DMS114 treated with DMSO at 0.1 percent for 48 hours (cell line): Measurements from ENCODE around the gene FLRT2.

Experiments used
- DNase-seq: peaks from one replicate; lab custom pipeline; 2025; ENCODE audit not compliant: unreplicated experiment; lab: John Stamatoyannopoulos, UW

The FLRT2 gene, protein sequence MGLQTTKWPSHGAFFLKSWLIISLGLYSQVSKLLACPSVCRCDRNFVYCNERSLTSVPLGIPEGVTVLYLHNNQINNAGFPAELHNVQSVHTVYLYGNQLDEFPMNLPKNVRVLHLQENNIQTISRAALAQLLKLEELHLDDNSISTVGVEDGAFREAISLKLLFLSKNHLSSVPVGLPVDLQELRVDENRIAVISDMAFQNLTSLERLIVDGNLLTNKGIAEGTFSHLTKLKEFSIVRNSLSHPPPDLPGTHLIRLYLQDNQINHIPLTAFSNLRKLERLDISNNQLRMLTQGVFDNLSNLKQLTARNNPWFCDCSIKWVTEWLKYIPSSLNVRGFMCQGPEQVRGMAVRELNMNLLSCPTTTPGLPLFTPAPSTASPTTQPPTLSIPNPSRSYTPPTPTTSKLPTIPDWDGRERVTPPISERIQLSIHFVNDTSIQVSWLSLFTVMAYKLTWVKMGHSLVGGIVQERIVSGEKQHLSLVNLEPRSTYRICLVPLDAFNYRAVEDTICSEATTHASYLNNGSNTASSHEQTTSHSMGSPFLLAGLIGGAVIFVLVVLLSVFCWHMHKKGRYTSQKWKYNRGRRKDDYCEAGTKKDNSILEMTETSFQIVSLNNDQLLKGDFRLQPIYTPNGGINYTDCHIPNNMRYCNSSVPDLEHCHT

DNA sequence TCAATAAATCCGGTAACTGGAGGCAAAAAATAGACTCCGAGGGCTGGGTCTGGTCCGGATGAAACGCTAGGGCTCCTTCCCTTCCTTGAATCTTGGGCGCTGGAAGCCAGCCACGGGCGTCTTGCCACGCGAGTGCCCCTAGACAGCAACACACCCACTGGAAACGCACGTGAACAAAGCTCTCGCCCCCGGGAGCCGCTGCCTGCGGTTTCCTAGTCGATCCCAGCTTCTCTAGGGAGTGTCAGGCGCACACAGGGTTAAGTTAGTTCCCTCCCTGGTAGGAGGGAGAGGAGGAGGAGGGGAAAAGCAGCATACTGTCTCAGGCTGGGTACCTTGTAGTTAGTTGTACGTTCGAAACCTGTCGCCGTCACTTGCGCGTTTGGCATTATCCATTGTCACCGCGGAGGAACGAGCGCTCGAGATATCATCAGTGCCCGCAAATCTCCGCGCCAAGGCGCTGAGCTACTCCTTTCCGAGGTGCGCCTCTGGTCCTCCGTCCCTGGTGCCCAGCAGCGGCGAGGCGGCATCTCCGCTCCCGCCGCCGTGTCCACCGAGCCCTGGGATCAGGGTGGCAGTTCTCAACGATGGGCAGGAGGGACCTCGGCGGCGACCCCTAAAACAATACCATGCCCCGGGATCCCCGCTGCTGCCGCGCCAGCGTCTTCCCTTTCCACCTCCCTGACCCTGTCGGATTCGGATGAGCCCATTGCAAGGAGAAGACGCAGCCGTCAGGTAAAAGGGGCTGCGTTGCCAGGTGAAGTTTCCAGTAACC, at the start of gene FLRT2:
TSS of gene FLRT2 (plus strand) at position 342 of the 772 bp plus-strand sequence. CDS start 91,371 bp downstream, outside the sequence.
- DNase-seq = no peak

DNA sequence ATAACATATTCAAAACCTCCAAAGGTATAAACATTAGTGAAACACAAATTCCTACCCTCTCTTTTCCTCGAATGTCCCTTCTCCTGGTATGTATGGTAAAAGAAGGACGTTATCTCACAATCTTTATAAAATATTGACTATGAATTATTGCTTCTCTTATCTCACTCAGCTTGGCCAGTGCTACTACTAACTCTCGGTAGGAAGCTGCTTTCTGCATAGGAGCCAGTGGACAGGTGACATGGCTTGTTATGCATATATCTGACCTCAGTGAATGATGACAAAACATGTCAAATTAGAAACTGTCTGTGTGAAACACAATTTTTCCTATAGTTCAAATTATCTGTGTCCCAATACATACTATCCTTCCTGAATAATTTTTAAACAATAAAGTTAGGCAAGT, 48.5 kb upstream of the FLRT2 start:
- DNase-seq = no peak

DNA sequence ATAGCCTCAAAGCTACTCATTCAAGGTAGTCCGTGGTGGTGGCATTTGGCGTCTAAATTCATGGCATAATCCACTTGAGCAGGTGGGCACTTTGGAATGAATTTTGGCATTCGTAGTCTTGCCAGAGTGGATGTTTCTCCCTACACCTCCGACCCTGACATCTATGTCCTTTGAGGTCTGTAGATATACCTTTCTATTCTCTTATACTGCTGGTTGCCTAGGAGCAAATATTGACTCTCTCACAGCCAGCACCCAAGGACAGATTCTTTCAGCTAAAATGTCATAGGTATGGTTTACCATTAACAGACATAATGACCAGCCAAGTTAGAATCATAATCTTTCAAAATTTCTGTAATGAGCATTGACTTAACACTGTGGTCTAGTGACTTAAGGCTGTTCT, 47.4 kb upstream of the FLRT2 start:
- no peak for DNase-seq

DNA sequence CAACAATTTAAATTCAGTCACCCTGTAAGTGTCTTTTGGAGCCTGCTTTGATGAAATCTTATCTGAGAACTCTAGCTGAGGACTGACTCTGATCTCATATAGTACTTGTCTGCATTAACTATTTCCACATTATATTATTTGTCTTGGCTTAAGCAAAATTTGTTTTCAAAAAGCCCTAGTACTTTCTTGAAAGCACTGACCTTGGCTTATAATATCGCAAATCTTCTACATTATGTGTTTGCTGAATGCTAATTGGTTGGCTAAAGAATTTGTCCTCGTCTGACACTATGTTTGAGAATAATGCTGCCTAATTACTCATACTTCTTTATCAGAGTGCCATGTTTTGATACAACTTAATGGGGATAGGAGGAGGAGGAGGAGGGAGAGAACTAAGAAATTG, 46.9 kb upstream of the FLRT2 start:
- DNase-seq = no peak

DNA sequence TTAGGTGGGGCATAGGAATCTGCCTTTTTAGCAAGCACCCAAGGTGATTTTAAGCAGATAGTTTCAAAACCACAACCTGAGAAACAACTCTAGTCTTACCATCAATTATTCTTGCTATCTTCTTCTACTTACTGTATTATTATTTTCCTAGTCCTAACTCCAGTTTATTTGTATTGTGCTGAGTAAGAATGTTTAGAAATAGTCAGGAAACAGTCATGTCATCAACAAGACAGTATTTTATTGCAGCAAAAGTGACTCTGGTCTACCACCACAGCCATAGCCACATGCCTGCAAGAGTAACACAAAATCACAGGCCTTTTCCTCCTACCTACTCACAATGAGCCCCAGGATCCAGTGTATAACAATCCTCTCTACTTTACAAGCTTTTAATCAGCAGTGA, 46.3 kb upstream of the FLRT2 start:
- no peak for DNase-seq

DNA sequence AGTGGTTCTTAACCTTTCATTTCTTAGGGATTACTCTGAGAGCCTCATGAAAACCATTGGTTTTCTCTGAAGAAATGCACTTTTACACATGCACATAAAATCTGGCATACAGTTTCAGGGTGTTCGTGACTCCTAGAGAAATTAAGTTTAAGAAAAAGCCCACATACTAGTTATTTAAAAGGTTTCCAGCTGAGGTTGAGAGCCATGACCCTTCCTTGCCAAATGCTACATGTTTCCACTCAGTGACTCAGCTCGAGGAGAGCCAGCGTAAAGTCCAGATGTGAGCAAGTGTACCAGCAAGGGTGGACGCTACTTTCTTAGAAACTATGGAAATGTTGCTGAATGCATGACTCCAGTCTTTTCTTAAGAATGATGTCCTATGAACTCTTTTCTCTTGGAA, 42.7 kb upstream of the FLRT2 start:
- no peak for DNase-seq

DNA sequence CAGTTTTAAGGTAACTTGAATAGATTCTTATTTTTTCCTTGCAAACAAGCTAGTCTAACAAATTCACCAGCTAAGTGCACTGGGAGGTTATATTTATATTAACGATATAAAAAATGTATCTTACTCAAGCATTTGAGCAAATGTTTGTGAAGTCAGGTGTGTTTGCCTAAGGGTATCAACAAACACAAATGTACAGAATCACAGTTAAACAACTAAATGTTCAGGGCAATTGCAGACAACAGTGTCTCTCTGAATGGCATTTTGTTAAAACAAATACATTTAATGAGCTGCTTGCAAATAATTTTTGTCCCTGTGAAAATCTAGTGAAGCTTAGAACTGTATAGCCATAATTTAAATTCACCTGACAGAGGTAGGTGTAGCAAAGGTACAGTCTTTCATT, 28.2 kb upstream of the FLRT2 start:
- no peak for DNase-seq

DNA sequence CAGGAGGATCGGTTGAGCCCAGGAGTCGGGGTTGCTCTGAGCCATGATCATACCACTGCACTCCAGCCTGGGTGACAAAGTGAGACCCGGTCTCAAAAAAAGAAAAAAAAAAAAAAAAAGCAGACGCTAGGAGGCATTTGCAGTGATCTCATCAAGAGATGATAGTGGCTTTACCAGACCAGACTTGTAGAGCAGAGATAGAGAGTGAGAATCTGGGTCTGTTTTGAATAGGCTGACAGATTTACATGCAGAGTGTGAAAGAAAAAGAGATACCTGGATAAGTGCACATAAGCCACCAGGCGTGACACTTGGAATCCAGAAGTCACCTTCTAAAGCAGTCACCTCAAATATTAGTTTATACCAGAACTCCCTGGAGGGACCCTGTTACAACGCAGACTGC, 21.1 kb upstream of the FLRT2 start:
- no peak for DNase-seq

DNA sequence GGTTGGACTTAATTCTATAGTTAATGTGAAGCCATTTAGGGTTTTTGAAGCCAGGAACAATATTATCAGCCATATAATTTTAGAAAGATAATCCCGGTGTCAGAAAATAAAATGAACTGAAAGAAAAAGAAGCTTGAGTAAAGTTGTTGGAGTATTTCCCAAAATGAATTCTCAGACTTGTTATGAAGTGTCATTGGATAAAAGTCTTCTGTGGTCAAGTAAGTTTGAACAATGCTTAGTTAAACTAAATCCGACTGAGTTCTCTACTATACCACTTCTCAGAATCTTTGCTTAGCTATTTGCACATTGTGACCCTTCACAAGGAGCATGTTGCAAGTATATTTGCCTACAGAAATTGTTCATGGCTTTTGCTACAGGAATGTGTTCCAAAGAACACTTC, 17.5 kb upstream of the FLRT2 start:
- no peak for DNase-seq

DNA sequence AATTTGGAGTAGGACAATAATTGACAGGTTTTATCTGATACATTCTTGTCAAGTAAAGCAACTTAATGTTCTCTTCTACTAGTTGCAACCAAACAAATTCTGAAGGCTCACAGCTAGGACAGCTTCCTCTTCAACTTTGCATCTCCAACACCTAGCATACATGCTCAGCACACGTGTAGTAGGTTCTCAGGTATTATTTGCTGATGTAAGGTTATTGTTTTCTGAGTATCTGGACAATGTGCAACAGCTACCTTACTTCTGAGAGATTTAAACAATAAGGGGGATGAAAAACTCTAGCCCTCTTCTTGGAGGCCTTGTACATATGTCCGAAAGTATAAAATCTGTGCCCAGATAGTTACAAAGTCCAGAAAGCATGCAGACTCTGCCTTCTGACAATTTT, 15.5 kb upstream of the FLRT2 start:
- no peak for DNase-seq

DNA sequence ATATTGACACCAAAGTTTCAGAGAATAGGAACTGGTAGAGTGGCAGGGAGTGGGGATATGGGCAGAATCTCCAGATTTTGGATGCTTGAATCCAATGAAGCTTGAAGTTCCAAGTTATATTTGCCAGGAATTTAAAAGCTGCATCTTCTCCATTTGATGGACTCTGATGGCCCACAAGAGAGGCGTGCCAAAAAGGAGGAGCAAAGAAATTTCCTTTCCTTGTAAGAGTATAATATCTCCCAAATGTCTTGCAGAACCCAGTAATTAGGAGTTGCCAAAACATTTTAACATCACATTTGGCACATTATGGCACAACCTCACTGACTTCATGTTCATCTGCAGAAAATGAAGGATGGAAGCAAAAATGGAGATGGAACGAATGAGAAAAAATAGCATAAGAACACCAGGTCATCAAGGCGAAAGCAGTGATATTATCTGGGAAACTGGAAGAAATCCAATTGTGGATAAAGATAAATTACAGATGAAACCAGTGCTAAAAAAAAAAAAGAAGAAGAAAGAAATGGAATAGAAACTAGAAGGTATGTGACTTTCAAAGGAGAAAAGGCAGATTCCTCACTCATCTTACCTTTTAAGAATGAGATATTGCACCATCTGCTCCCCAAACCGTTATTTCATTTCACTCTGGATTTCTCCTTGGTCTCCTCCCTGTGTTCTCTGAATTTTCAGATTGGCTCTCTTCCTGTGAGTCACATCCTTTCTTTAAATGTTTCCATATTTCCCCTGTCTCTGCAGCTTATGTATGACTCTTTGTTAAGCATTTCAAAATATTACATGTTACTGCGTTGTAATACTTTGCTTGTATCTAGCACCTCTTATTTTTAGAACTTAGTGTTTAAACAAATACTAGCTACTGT, 13.5 kb upstream of the FLRT2 start:
- no peak for DNase-seq

DNA sequence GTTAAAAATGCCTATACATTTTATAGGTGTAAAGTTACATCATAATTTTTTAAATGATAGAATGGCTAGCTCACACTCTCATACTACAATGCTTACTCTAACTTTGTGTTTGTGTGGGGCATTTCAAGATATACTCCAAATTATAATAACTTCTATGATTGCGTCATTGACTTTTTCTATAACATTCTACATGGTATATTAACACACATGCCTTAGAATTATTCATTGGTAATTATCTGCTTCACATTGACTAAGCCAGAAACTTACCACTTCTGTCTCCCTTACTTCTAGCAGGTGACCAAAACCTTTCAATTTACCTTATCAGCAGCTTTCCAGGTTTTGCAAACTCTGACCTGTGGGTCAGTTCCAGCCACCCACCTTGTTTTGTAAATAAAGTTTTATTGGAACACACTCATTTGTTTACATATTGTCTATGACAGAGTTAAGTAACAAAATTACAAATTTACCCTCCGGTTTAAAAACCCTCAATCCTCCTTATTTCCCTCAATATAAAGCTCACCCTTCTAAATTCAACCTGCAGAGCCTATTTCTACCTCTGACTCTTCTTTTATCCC, 12.7 kb upstream of the FLRT2 start:
- DNase-seq = no peak

DNA sequence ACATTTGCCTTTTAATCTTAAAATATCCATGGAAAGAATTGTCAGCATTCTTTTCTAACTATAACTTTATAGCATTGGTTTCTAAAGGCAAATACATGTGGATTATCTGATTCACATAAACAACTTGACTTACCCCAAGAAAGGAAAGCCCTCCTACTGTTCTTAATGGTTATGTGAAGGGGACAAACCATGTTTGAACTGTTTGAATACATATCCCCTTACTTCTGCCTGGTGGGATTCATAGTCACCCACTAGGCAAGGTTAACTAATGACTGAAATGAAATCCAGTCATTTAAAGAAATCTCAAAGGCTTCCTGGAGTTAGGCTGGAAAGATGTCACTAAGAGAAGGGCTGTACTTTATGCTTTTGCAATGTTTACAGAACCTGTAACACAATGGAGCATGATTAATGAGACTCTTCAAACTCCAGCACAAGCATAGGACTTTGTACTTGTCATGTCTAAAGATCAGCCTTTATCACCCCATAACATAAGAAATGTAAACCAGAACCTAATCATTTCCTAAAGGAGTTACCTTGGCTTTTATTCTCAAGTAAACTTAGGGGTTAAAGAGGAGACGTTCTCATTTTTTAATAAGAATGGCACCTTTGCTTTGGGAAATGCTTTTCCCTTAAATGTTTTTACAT, 10.2 kb upstream of the FLRT2 start:
- DNase-seq = no peak

DNA sequence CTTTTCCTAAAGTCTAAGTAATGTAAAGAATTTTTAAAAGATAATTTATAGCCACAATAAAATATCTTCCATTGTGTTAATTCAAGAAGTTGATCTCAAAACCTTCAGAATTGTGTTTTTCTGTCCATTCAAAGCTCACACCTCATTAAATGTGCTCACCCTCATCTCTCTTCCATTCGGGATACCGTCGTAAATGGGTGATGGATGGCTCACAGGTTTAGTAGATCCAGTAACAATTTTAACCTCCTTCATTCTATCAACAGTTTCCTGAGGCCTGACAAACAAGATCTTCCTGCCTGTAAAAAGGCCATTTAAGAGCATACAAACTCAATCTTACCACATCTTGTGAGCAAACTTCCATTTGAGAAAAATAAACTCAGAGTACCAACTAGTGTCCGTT, 9.4 kb upstream of the FLRT2 start:
- DNase-seq = no peak

DNA sequence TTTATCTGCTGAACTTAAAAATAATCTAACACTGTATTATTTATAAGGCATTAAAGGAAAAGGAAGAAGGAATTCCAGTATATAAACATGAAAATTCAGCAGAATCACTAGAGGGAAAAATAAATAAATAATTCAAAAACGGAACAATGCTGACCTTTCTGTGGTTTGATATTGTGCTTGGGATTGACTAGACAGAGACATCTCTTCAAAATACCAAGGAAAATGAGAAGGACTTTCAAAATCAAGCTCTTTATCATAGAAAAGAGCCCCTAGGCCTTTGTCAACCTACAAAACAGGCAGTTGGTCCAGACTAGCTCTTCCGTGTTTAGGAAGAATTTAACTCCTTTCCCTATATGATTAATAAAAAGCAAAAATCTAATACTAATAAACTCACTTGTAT, 6.3 kb upstream of the FLRT2 start:
- no peak for DNase-seq

DNA sequence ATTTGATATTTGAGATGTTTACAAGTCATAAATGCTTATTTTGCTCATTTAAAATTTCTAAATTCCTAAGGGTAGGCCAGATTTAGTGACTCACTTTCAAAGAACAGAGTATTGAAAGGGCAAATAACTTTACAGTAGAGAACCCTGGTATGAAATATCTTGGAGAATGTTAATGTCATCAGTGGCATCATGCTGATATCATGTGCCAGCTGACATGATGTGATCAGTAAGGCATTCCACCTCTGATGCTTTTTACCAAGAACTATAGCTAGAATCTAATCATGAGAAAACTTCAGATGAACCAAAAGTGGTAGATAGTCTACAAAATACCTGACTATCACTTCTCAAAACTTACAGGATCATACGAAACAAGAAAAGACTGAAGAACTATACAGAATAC, 2.9 kb upstream of the FLRT2 start:
- no peak for DNase-seq

DNA sequence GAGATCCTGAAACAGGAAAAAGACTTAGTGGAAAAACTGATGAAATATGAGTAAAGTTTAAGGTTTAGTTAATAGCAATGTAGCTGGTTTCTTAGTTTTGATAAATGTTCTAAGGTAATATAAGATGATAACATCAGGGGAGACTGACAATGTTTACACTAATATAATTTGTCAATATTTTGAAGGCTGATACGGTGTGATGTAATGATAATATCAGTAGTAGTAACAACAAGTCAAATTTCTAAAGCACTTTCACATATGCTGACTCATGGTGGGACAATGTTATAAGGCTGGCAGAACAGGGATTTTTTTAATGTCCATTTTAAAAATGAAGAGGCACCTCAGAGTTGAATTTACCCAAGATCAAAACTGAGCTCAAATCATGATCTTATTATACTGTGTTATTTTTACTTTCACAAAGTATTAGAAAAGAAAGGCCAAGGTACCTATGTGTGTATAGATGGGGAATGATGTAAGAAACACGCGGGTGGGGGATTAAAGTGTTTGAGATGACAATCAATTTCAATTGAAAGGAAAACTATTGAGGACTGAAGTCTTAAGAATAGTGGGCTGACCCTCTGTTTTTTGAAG, 2.4 kb upstream of the FLRT2 start:
- no peak for DNase-seq

DNA sequence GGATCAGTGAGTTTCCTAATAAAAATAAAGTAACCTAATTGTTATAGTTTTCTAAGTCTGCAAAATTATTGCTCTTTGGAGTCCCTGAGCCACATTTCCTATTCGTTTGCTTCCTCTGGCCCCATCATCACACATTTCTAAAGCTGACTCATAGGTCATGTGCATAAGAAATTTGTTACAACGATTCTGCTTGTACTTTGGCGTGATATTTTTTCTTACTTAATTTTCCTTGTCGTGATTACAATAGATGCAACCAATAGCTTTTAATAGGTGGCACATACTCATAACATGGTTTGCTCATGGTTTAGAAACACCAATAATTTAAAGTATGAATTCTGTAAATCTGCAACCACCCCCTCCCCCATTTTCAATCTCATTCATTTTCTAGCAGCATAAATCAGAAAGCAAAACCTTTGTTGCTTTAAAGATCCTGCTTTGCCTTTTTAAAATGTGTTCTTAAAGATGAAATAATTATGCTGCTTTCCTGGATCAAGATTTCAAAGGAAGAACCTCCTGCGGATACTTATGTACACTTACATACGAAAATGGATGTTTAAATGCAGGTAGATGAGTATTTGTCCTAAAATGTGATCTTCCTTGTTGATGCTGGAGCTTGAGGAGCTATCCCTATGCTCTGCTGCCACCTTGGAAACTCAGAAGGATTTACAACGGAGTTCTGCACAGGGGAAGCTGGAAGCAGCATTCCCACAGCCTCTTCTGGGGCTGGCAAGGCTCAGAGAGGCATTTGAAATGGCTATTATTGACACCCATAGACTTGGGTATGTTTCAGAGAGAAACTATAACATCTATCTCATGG, 1.7 kb upstream of the FLRT2 start:
- no peak for DNase-seq
